HG02678 (cell line): ENCODE results near the gene GPR160.
"Not testable (repeated sequence)": the region's sequence is repeated elsewhere in the genome, so short reads cannot be mapped to it uniquely, and the experiment has no call there.

Experiments
- ATAC-seq: cut with Tn5 transposase; IDR thresholded peaks from one replicate; pipeline ENCODE4 v1.9.1; 2021; ENCODE audit warnings: mild to moderate bottlenecking, moderate library complexity; ENCODE audit not compliant: unreplicated experiment

The GPR160 gene

DNA sequence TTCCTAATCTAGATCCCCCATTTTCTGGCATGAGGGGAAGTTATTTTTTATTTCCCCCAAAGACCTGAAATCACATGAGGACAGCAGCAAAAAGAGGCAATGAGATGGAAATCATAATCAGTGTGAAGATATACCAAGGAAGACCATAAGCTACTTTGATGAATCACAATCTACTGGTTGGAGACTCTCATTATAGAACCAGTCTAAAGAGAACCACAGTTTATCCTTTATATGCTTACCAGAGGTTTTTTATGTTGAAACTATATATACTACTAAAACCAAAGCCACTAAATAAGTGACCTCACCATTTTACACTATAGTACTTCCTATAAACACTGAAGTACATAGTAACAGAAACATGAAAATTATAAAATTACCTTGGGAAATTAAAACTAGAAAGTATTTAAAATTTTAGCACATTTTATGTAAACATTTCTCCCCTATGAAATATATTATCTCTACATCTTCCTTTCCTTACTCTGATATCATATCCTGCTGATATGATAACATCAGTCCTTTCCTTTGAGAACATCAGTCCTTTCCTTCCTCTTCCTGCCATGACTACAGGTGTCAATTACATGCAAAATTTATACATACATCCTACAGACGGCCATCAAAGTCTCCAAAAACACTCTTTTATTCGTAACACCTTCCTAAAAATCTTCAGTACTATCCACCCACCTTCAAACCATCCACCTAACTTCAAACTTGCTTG is 71.9 kb downstream of the GPR160 start:
- no peak for ATAC-seq

DNA sequence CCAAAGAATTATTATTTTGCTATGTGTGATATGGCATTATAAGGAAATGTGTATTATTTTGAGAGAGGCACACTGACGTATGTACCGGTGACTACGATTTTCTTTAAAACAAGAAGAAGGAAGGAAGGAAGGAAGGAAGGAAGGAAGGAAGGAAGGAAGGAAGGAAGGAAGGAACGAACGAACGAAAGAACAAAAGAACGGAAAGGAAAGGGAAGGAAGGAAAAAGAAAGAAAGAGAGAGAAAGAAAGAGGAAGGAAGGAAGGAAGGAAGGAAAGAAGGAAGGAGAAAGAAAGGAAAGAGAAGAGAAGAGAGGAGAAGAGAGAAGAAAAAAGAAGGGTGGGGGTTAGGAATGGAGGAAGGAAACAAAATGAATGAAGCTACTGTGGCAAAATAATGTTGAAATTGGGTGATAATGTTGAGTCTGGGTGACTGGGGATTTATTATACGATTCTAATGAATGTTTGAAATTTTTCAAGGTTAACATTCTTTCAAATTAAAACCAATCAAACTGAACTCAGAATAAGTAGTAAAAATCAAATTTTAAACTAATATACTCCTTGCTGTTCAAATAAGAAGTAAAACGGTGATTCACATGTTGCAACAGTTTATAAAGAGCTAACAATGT is 73.5 kb downstream of the GPR160 start:
- ATAC-seq = no peak

DNA sequence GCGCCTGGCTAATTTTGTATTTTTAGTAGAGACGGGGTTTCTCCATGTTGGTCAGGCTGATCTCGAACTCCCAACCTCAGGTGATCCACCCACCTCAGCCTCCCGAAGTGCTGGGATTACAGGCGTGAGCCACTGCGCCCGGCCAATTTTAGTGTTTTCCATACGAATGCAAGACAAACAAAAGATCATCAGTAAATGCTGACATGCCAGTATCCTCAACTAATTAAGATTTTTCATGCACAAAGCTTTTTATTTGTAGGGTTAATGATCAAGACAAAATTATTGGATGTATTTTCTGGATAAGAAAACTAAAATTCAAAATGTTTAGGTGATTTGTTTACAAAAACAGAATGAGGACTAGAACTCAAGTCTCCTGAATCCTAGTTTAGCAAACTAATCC is 76.4 kb downstream of the GPR160 start:
- not testable (repeated sequence) for ATAC-seq

DNA sequence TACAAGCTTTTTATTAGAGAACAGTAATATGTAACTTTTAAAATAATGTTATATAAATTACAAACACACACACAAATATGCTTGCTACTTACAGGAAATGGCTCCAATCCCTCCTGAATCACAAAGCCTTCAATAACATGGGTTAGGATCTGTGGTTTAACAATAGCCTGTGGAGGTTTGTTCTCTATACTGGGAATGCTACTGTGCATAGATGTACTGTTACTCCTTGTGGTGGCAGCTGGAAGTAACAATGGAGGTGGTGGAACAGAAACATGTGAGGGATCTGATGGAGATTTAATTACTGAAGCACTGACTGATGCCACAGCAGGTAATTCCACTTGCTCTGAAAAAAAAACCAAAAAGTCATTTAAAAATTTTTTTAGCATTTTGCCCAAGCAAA is 79.3 kb downstream of the GPR160 start:
- ATAC-seq = no peak

DNA sequence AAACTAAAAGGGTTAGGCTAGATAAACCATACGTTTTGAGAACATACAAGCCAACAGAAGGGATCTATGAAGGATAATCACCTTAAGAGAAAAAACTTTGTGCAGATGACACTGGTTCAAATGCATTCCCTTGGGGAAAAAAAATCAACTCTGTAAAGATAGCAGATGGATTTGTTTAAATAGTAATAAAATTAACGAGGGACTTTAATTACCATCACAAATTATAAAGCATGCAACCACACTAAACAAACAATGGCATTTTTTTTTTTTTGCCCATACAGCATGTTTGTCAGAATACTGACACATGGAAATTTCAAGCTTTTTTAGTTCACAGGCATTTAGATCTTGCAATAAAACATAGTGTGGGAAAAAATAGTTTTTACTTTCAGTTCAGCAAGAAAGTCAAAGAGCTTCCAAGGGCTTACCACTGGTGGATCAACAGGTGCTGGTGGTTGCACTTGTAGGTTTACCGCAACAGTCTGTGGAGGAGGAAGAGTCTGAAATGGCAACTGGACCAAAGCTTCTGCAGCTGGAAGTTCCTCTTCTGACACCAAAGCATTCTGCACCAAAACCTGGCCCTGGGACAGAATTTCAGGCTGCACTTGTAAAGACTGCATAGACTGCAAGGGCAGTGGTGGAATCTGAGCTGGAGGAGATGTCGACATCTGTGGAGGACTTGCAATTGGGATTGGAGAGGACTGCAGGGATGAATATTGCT is 90.6 kb downstream of the GPR160 start:
- ATAC-seq = peak; percentile 93

DNA sequence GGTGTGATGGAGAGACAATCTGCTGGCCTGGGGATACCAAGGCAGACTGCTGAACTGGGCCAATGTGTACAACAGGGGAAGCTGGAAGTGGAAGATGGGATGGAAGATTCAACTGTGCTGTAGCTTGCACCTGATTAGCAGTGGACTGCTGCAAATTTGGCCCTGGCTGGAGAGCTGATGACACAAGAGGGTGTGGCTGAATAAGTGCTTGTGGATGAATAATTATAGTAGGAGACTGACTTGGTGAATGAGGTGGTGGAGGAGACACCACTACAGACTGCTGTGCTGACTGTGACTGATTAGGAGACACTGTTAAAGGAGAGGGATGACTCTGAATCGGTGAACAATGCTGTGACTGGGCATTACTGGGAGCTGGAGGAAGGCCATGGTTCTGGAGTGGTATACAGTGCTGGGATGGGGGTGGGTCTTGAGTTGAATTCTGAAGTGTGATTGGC is 91.2 kb downstream of the GPR160 start:
- peak; percentile 41 for ATAC-seq

DNA sequence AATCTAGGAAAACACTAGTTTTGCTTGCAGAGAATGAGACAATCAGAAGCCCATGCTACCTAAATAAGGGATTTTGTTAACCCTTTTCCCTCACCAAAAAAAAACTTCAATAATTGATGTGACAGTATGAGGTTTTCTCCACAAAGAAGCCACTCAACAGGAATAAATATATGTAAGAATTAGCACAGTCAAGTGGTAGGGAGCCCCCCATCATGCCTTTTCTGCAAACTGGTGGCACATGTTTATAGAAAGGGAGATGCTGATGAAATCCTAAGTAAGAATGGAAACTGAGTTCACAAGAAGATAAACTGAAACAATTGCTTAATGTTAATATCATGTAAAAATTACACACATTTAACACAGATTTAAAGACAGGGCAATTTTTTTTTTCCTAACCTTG is 92.7 kb downstream of the GPR160 start:
- no peak for ATAC-seq

DNA sequence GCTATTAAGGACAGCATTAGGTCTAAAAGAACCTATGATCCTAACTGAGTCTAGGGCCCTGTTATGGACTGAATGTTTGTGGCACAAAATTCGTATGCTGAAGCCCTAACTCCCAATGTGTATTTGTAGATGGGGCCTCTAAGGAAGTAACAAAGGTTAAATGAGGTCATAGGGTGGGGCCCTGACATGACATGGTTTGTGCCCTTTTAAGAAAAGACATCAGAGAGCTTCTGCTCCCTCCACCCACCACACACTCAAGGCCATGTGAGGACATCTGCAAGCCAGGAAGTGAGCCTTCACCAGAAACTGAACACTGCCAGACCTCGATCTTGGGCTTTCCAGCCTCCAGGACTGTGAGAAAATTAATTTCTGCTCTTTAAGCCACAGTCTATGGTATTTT is 94.5 kb downstream of the GPR160 start:
- no peak for ATAC-seq
